Iris pigment epithelial cell (primary cell): ENCODE data around the gene DAG1.
"Not testable (repeated sequence)": the region's sequence is repeated elsewhere in the genome, so short reads cannot be mapped to it uniquely, and the experiment has no call there.

ENCODE experiments used
- DNase-seq: peaks from one replicate; pipeline ENCODE4 v3.0.0-alpha.2; 2011; ENCODE audit warnings: low read depth

DAG1 gene

DNA sequence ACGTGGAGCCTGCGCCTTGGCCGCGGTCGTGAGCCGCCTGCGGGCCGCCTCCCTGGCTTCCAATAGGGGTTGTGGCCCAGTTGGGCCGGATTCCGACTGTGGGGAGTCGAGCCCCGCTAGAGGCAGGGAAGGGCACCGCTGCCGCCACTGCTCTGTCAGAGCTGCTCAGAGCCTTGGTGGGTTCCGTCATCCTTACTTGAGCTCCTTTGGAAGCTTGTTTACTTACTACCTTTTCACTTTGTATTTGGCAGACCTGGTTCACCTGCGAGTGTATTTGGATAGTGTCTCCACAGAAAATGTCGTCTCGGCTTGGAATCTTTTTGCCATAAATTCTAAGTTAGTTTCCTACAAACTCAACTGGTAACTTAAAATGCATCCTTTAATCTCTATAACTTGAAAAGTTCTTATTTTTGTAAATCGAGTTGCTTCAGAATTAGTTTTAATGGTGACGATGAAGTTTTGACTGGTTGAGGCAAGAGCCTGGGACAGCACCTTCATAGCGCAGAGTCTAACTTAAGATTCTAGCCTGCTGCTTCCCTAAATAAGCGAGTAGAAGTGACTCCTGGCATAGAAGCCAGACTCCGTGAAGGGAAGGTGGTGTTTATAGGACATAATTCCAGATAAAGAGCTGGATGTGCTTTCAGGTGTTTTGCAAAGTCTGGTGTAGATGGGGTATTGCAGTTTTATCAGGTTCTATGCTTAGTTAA lies 800 bp downstream of the DAG1 start:
- peak; percentile 24 for DNase-seq

DNA sequence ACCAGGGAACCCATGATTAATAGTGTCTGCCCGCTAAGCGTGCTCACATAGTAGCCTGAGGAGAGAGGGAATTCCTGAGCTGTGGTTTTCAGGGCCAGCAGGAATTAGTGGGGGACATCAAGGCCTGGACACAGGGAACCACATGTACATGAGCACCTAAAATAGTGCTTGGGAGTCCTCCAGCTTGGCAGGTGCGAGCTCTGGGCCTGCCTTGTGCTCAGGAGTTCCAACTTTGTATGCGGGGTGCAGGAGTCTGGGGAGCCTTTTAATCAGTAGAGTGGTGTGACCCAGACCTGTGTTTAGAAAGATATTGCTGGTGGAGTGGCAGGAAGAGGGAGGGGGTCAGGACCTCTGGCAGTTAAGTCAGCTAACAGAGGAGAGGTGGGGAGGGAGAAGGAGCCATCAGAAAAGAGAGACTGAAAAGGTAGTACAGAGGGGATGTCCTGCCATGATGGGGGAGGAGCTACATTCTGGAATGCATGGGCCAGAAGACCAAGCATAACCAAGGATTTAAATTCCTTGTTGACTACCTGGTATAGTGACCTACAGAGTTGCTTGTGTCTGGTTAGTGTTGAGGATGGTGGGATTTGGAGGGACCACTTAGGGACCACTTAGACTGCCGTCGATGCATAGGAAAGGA lies 1.9 kb downstream of the DAG1 start:
- no peak for DNase-seq

DNA sequence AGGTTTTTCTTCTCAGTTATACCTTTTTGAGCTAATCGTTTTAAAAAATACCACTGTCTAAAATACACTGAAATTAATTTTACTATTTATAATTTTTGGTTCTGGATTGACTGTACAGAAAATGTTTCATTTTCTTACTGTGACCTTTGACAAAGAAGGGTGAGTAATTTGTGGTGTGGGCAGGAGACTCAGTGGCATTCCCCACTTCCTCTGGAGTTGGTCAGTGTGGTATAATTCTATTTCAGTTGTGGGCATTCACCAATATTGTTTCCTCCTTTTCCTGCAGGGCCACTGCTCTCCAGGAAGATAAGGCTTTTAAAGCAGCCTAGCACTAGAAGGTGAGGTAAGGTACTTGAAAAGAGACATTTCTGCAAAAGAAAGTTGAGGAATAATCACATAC lies 6.5 kb downstream of the DAG1 start:
- peak; percentile 24 for DNase-seq

- no peak for DNase-seq
Observed at GRCh38 chr3:49482766-49483165, 12.7 kb downstream of the DAG1 start.

- no peak for DNase-seq
Observed at GRCh38 chr3:49484471-49484870, 14.4 kb downstream of the DAG1 start.

DNA sequence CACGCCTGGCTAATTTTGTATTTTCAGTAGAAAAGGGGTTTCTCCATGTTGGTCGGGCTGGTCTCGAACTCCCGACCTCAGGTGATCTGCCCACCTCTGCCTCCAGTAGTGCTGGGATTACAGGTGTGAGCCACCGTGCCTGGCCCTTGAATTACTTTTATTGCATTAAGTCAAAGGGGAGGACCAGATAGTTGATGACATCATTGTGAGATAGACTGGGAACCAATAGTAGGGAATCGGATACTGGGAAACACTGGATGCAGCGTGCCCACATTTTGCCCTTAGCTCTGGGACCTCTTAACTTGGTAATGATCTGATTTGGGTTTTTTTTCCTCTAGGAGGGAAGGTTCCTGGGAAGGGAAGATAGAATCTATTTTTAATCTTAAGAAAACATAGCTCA lies 19.2 kb downstream of the DAG1 start:
- DNase-seq = no peak

DNA sequence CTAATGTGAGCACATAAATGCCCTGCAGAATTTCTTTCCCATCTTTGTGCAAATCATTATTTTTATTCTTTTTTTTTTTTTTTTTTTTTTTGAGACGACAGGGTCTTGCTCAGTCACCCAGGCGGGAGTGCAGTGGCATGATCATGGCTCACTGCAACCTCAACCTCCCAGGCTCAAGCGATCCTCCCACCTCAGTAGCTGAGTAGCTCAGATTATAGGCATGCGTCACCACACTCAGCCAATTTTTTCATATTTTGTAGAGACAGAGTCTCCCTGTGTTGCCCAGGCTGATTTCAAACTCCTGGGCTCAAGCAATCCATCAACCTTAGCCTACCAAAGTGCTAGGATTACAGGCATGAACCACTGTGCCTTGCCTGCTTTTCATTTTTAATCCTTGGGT lies 22.9 kb downstream of the DAG1 start:
- no peak for DNase-seq

DNA sequence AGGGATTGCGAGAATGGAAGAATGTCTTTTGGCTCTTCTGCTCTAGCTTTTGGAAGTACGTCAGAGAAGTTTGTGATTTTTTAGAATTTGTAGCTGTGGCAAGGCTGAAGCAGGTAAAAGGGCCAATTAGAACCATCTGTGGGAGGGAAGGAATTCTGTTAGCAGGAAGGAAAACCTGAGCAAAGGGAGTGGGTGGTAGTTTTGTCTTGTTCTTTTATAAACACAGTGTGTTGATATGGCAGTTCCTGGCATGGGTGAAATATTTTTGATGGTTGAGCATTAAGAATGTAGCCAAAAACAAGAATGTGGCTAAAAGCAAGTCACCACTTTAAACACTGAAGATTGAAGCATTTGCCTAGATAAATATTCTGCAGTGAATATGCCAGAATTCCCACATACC lies 23.8 kb downstream of the DAG1 start:
- DNase-seq = peak; percentile 43

GRCh38 chr3:49495023-49495422 lies 25.0 kb downstream of the DAG1 start:
- no peak for DNase-seq

DNA sequence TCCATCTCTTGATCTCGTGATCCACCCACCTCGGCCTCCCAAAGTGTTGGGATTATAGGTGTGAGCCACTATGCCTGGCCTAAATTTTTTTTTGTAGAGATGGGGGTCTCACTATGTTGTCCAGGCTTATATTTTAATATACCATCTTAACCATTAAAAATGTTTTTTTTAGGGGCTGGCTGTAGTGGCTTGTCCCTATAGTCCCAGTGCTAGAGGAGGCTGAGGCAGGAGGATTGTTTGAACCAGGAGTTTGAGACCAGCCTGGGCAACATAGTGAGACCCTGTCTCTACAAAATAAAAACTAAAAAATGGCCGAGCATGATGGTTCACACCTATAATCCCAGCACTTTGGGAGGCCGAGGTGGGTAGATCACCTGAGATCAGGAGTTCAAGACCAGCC lies 26.8 kb downstream of the DAG1 start:
- DNase-seq = not testable (repeated sequence)

- no peak for DNase-seq
Observed at GRCh38 chr3:49497606-49498005, 27.5 kb downstream of the DAG1 start.

GRCh38 chr3:49498239-49498638 lies 28.2 kb downstream of the DAG1 start:
- DNase-seq = no peak

- no peak for DNase-seq
Observed at GRCh38 chr3:49498648-49499047, 28.6 kb downstream of the DAG1 start.

- DNase-seq = no peak
Observed at GRCh38 chr3:49500205-49500731, 30.2 kb downstream of the DAG1 start.

DNA sequence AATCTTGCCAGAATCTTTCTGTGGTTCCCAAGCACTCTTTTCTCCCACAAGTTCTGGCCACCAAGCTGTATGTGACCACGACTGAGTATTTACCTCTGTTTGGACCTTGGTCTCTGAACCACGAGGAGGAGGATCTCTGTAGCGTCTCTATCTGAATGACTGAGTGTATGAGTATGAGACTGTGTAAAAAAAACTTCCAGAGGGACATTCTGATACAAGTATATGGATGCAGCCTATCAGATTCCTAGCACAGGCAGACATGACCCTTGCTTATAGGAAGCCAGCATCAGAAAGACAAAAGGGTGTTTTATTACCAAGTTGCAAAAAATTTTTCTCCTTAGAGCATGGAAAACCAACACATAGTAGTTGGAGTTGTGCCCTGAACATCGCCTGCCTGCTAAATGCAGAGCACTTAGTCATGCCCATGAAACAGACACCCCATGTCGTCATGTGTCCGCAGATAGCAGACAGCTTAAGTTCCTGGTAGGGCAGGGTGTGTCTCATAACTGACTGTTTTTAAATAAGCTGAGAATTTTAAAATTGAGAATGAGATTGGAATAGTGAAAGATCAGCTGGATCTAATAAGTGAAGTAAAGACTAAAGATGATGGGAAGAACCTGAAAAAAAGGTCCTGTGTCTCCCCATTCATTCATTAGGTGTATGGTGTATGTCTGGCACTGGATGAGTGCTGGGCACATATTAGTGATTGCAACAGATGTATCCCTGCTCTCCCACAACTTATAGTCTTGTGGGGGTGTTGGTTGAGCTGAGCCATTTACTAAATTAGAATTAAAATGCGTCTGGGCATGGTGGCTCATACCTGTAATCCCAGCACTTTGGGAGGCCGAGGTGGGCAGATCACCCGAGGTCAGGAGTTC lies 30.9 kb downstream of the DAG1 start:
- peak; percentile 100 for DNase-seq

- no peak for DNase-seq
Observed at GRCh38 chr3:49501842-49502241, 31.8 kb downstream of the DAG1 start.

DNA sequence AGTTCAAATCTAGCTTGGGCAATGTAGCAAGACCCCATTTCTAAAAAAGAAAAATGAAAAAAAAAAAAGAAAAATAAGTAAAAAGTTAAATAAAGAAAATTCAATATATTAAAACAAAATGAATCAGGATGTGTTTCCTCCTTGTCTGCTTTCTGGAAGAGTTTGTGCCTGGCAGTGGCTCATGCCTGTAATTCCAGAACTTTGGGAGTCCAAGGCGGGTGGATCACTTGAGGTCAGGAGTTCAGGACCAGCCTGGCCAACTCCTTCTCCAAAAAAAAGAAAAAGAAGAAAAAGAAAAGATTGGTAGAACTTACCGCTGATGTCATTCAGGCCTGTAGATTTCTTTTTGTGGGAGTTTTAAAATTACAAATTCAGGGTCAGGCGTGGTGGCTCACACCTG lies 36.8 kb downstream of the DAG1 start:
- DNase-seq = no peak

- DNase-seq = no peak
Observed at GRCh38 chr3:49509028-49509561, 39.0 kb downstream of the DAG1 start.

DNA sequence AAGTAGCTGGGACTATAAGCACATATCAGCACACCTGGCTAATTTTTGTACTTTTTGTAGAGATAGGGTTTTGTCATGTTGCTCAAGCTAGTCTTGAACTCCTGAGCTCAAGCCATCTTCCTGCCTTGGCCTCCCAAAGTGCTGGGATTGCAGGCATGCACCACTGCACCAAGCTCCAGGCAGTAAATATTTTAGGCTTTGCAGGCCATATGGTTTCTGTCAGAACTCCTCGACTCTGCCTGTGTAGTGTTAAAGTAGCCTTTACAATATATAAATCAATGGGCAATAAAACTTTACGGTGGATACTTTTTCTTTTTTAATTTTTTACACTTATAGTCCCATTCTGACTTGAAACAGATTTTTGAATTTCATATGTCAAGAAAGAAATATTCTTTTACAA lies 41.6 kb downstream of the DAG1 start:
- DNase-seq = no peak

DNA sequence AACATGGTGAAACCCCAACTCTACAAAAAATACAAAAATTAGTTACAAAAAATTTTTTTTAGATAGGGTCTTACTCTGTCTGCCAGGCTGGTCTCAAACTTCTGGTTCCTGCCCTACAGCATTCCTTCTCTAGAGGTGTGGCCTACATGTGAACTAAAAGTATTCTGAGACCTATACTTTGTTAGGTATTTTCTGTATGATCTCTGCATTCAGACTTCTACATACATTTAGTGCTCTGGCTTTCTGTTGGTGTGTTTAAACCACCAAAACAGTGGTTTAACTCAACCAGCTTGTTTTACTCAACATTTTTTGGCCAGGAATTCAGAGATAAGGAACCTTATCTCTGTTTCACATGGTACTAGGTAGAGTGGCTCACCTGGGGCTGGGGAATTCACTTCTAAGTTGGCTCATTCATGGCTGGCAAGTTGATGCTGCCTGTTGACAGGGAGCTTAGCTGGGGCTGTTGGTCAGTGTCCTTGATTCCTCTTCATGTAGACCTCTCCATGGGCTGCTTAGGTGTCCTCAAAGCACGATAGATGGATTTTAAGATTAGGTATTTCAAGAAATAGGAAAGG lies 42.8 kb downstream of the DAG1 start:
- no peak for DNase-seq

DNA sequence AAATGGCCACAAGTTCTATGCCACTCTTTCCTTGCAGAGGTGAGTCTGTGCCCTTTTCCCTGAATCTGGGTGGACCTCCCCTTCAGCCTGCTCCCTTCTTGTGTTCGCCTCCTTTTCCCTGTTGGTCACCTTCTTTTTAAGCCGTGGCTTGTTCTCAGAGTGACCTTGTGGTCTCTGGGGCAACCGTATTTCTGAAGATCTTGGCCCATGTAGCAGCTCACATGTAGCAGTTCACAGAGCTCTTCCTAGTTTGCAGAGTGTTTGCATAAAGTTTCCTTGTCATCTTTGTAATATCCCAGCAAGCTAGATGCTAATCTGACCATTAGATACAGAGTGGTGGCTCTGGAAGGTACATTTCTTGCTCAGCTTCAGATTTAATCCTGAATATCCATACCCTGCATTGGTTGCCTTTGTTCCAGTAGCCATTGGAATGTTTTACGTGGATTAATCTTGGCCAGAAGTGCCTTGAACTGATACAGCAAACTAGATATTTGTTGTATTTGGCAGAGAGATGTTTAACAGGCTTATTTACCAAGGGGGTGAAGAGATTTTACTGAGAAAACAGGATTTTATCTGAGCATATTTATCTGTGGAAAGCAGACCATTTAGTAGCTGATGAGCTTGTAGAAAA lies 43.5 kb downstream of the DAG1 start:
- DNase-seq = peak; percentile 18

DNA sequence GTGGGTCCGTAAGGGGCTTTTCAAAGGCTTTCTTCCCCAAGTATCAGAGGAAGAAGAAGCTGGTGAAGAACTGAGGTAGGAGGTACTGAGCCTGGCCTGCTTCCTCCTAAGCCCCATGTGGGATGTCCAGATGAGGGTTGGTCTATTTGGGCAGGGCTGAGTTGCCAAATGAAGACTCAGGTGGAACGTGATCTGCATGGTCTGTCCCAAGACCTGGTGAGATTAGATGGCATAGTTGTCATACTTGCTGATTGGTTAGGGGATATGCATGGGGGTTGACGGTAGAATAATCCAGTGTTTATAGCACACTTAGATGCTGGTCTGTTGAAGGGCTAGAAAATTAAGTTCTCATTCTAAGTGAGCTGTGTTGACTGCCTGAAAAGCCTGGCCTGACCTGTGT lies 47.9 kb downstream of the DAG1 start:
- DNase-seq = no peak
